Measurements from ENCODE around the gene CALML4. TPM values are rescaled to one million over a fixed set of nuclear protein-coding genes. Genes with fewer than 3 reads are reported as not detected.
"Not testable (repeated sequence)": the region's sequence is repeated elsewhere in the genome, so short reads cannot be mapped to it uniquely, and the experiment has no call there.

The CALML4 gene
- total RNA-seq, 2 donors from 2014 or later = 4.5 to 18.8 TPM

DNA sequence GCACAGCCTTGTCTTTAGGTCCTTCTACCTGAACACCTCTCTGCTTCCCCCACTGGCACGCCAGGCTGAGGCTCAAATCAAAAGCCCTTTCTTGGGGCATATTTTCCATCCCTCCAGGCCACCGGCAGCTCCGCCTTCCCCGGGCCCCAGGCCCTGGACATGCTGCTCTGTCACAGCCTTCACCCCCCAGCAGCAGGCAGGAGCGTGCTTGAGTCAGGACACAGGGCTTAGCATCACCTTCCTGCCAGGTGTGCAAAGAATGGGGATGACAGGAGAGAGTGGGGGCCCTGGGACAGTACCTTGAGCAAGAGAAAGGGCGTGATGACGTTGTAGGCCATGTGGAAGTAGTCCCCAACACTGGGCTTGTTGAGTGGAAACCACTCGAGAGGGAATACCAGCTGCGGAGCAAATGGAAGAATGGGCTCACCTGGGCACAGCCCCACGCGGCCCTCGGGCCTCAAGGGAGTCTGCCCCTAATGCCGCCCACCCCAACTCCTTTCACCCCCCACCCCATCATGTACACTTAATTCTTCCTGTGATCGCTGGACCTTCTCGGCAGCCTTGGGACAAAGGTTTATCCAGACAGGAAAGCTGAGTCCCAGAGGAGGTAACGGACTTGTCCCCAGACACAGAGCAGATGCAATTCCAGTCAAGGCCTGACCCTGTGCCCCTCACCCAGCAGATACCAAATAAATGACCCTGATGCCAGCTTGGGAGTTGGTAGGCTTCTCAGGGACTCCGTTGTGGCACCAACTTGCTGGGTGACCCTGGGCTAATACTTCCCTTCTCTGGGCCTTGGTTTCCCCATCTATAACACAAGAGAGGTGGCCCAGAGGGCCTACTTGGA is 9.1 kb upstream of the CALML4 start:
- H3K9me3 ChIP-seq = no peaks in the 10 kb centered on the region
- H3K36me3 ChIP-seq = no peaks in the 10 kb centered on the region
- WGBS = 94% methylated on average over 17 of the region's 17 CpGs
- DNase-seq (ENCODE audit: low spot score) = no peak
- intact Hi-C loops (cut with DNase I) = no loop called here
- H3K4me1 ChIP-seq (replicated peaks) = no peaks in the 10 kb centered on the region
- H3K27me3 ChIP-seq (replicated peaks; ENCODE audit: insufficient read depth) = no peaks in the 10 kb centered on the region
- no peak overlapping the region for H3K27ac ChIP-seq
- TF ChIP-seq POLR2A (IDR thresholded peaks at IDR 0.05) (no peak), POLR2AphosphoS5 (IDR thresholded peaks at IDR 0.05) (no peak)
- TF ChIP-seq, protein P1, sequence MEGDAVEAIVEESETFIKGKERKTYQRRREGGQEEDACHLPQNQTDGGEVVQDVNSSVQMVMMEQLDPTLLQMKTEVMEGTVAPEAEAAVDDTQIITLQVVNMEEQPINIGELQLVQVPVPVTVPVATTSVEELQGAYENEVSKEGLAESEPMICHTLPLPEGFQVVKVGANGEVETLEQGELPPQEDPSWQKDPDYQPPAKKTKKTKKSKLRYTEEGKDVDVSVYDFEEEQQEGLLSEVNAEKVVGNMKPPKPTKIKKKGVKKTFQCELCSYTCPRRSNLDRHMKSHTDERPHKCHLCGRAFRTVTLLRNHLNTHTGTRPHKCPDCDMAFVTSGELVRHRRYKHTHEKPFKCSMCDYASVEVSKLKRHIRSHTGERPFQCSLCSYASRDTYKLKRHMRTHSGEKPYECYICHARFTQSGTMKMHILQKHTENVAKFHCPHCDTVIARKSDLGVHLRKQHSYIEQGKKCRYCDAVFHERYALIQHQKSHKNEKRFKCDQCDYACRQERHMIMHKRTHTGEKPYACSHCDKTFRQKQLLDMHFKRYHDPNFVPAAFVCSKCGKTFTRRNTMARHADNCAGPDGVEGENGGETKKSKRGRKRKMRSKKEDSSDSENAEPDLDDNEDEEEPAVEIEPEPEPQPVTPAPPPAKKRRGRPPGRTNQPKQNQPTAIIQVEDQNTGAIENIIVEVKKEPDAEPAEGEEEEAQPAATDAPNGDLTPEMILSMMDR (IDR thresholded peaks at IDR 0.05) = no peak
- H3K4me3 ChIP-seq = no peak overlapping the region

DNA sequence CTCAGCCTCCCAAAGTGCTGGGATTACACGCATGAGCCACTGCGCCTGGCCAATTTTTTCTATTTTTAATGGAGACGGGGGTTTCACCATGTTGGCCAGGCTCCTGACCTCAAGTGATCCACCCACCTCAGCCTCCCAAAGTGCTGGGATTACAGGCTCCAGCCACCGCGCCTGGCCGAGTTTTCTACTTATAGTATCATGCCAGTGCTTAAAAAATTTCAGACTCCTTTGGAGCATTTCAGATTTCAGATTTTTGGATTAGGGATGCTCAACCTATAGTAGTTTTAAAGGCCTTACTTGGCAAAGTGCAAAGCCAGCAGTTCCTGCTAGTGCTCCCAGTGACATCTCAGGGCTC is 8.3 kb upstream of the CALML4 start:
- H3K36me3 ChIP-seq; intact Hi-C loops (cut with DNase I); H3K9me3 ChIP-seq; H3K4me1 ChIP-seq (replicated peaks); H3K27ac ChIP-seq; DNase-seq (ENCODE audit: low spot score); H3K27me3 ChIP-seq (replicated peaks; ENCODE audit: insufficient read depth); H3K4me3 ChIP-seq: not testable (repeated sequence)
- WGBS = 90% methylated on average over 6 of the region's 6 CpGs

DNA sequence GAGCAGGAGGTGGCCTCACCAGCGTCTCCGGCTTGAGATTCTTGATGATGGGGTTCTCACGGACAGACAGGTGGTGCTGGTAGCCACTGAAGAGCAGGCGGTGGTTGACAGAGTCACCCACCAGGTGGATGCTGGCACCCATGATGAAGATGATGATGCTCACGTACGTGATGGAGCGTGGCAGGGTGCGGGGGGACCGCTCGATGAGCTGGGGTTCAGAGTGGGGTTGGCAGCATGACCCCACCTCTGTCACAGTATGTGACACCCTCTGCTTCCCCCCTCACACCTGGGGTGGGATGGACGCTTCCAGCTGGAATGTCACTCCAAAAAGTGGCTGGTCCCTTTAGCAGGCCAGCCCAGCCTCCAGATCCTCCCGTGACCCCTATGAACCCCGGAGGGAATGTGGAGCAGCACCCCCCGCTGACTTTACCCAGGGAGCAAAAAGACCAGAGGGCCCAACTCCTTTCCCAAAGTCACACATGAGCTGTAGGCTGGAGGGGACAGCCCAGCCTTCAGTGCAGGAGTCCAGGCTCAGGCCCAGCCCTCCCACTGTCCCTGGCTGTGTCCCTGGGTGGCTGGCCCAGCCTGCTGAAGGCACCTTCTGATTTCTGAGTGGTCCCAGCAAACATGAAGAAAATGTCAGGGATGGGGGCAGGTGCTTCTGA is 6.7 kb upstream of the CALML4 start:
- DNase-seq (ENCODE audit: low spot score) = no peak
- 94% methylated on average over 14 of the region's 14 CpGs for WGBS
- H3K27ac ChIP-seq = no peak overlapping the region
- no peak overlapping the region for H3K4me3 ChIP-seq
- no peak for TF ChIP-seq POLR2AphosphoS5 (IDR thresholded peaks at IDR 0.05)
- TF ChIP-seq, protein P1 (IDR thresholded peaks at IDR 0.05) = no peak
- TF ChIP-seq POLR2A (IDR thresholded peaks at IDR 0.05) = no peak
- H3K27me3 ChIP-seq (replicated peaks; ENCODE audit: insufficient read depth) = no peaks in the 10 kb centered on the region
- H3K4me1 ChIP-seq (replicated peaks) = no peaks in the 10 kb centered on the region
- H3K36me3 ChIP-seq = no peaks in the 10 kb centered on the region
- intact Hi-C loops (cut with DNase I) = loop anchor here (2.0 kb wide), 1 partner anchor 349 kb away; no protein-coding TSS in a partner anchor
- H3K9me3 ChIP-seq = no peaks in the 10 kb centered on the region

DNA sequence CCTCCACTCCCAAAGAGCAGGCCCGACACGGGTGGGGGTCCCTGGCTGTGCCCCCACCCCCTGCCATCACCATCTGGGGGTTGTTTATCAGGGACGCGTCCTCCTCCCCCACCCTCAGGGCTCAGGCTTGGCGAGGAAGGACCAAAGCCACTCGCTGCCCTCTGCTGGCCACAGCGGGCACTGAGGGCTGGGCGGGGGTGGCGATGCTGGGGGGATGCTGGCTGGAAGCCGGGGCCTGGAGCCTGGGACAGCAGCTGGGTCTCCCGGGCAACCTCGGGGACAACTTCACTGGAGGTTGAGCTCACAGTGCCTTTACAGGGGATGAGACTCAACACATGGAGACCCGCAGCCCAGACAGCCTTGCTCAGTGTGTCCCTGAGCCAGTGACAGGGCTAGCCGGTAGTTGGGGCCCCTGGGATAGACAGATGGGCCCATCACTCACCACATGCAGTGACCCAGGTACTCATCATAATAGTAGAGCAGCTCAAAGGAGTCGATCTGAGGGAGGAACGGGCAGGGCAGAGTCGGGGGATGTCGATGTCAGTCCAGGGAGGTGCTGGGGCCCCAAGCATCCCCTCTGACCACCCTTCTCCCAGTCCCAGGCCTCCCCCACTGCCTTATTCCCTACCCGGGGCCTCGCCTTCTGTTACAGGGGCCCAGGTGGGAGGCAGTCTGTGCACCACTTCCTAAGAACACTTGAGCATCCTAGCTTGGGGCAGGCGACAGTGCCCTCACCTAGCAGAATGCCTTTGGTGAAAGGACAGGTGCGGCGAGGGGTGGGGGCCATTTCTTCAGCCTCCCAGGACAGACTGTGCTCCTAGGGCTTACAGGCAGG is 5.9 kb upstream of the CALML4 start:
- Histone ChIP-seq H3K27me3 (replicated peaks; ENCODE audit: insufficient read depth) (no peaks in the 10 kb centered on the region), H3K4me1 (replicated peaks) (no peaks in the 10 kb centered on the region), H3K9me3 (no peaks in the 10 kb centered on the region), H3K36me3 (no peaks in the 10 kb centered on the region), H3K4me3 (no peak overlapping the region), H3K27ac (peak overlapping the region; percentile 5 to 23)
- no peak for DNase-seq (ENCODE audit: low spot score)
- 52% methylated on average over 20 of the region's 23 CpGs for WGBS
- no peak for TF ChIP-seq POLR2A (IDR thresholded peaks at IDR 0.05)
- TF ChIP-seq, protein P1 (IDR thresholded peaks at IDR 0.05) = peak; percentile 66 to 82 (median 78)
- peak; percentile 25 for TF ChIP-seq POLR2AphosphoS5 (IDR thresholded peaks at IDR 0.05)
- intact Hi-C loops (cut with DNase I) = loop anchor here (2.0 kb wide), 1 partner anchor 348 kb away; no protein-coding TSS in a partner anchor

DNA sequence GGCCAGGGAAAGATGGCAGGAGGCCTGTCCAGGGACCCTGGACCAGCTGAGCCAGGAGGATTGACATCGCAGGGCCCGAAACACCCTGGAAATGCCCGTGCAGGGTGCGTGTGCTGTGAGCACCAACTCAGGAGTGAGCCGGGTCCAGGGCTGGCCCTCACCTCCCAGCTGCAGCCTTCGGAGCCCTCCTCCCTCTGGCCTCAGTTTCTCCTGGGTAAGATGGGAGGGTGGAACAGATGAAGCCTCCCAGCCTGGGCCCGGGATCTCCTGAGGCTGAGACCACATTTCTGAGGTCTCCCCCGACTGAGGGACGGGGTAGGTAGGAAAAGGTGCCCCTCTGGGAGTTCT is 5.3 kb upstream of the CALML4 start:
- no peak for DNase-seq (ENCODE audit: low spot score)

More for the DNA sequence above, 5.3 kb upstream of the CALML4 start:
- intact Hi-C loops (cut with DNase I) = loop anchor here (2.0 kb wide), 1 partner anchor 348 kb away; no protein-coding TSS in a partner anchor
- Histone ChIP-seq H3K36me3 (no peaks in the 10 kb centered on the region), H3K9me3 (no peaks in the 10 kb centered on the region), H3K27me3 (replicated peaks; ENCODE audit: insufficient read depth) (no peaks in the 10 kb centered on the region), H3K4me1 (replicated peaks) (no peaks in the 10 kb centered on the region), H3K27ac (peak overlapping the region; percentile 5 to 23), H3K4me3 (no peak overlapping the region)
- TF ChIP-seq, protein P1 (IDR thresholded peaks at IDR 0.05) = no peak
- TF ChIP-seq POLR2AphosphoS5 (IDR thresholded peaks at IDR 0.05) (no peak), POLR2A (IDR thresholded peaks at IDR 0.05) (no peak)
- WGBS = 78% methylated on average over 9 of the region's 9 CpGs

All from prostate gland (tissue), 2 donors.